Kidney (tissue), 14 donors: ENCODE data around the gene HEXIM1. TPM values are rescaled to one million over a fixed set of nuclear protein-coding genes. Genes with fewer than 3 reads are reported as not detected.
A peak's percentile ranks its signal among the peaks of the same experiment; 100 is the strongest.

Experiments
- DNase-seq, 5 donors: peaks; one replicate each; pipeline ENCODE4 v3.0.0-alpha.2; 2013 to 2020
- FAIRE-seq: peaks from 2 replicates; lab custom pipeline; 2012; peaks lifted over from hg19 to GRCh38; lab: Jason Lieb, UNC
- H3K27ac ChIP-seq, 2 donors: one replicate each; pipeline ENCODE4 v1.7.0; 2013; ENCODE audit warnings: low read depth in 2 of 2, low read length in 2 of 2, inconsistent platforms in 1 of 2
- H3K27me3 ChIP-seq: one replicate; pipeline ENCODE4 v1.7.1; 2013; ENCODE audit warnings: low read length, inconsistent platforms; ENCODE audit not compliant: control insufficient read depth, insufficient read depth
- H3K36me3 ChIP-seq, 3 donors: one replicate each; pipeline versions ENCODE4 v1.7.0 to v1.7.1; 2013; ENCODE audit warnings: low read length in 3 of 3, control low read depth in 1 of 3, inconsistent platforms in 1 of 3; ENCODE audit not compliant: insufficient read depth in 3 of 3, control insufficient read depth in 2 of 3
- H3K4me1 ChIP-seq, 3 donors: one replicate each; pipeline versions ENCODE4 v1.7.0 to v1.7.1; 2013; ENCODE audit warnings: low read length in 3 of 3, inconsistent platforms in 1 of 3, low read depth in 1 of 3; ENCODE audit not compliant: control insufficient read depth in 2 of 3, insufficient read depth in 2 of 3
- H3K4me3 ChIP-seq, 3 donors: one replicate each; pipeline versions ENCODE4 v1.7.0 to v1.8.1; 2013; ENCODE audit warnings: low read length in 3 of 3, control low read depth in 1 of 3, inconsistent platforms in 1 of 3
- H3K9ac ChIP-seq, 3 donors: one replicate each; pipeline versions ENCODE4 v1.7.0 to v1.7.1; 2013; ENCODE audit warnings: low read length in 3 of 3, control low read depth in 1 of 3, inconsistent platforms in 1 of 3
- H3K9me3 ChIP-seq, 3 donors: one replicate each; pipeline versions ENCODE4 v1.7.0 to v1.7.1; 2013; ENCODE audit warnings: low read length in 3 of 3, control low read depth in 1 of 3, inconsistent platforms in 1 of 3; ENCODE audit not compliant: control insufficient read depth in 2 of 3, insufficient read depth in 1 of 3
- CTCF ChIP-seq: IDR thresholded peaks from 3 replicates; pipeline ENCODE4 v1.5.1; 2012; ENCODE audit warnings: mild to moderate bottlenecking, moderate library complexity, borderline replicate concordance; ENCODE audit not compliant: insufficient read depth; ENCODE audit errors: extremely low read depth
- intact Hi-C: fragments of 100-400 bp; cut with DNase I; formaldehyde crosslinking; loops from one replicate; pipeline ENCODE4 v1.11.1; 2022
- polyA plus RNA-seq: library from polyadenylated mRNA; stranded (reverse); fragments of 350-450 nt; fragmentation: Illumina TruSeq; extraction: RNeasy Lipid Tissue Mini Kit (QIAGEN cat#74804); gene quantifications from one replicate; pipeline ENCODE4 v1.2.3, GENCODE V29; 2014; ENCODE audit warnings: low read depth, low replicate concordance; ENCODE audit not compliant: insufficient read depth
- total RNA-seq: library from RNA; stranded (reverse); fragmentation: NEBNext Ultra II Directional; extraction: Animal tissue kit (Norgen Biotek cat#: 25700); gene quantifications from one replicate; pipeline ENCODE4 v1.2.1, GENCODE V29; 2021
- donor health status: control.
- donor health status: control.
- donor health status: control.
- donor health status: control.
- donor health status: control.
- donor health status: DM: yes; HTN: yes; CAD: no.
- donor health status: Normal renal cell carcinoma (clear cell type).

The HEXIM1 gene
- total and polyA plus RNA-seq, 2 donors from 2014 or later = 25.0 to 34.7 TPM

GRCh38 chr17:45113424-45113754 is 34.9 kb upstream of the HEXIM1 start:
- Histone ChIP-seq H3K4me1 (peaks cover 0 to 5% (median 0%) of the 10 kb centered on the region in 3 donors), H3K27ac (no peak overlapping the region), H3K9me3 (no peaks in the 10 kb centered on the region), H3K4me3 (no peak overlapping the region), H3K36me3 (no peaks in the 10 kb centered on the region), H3K9ac (no peak overlapping the region), H3K27me3 (no peaks in the 10 kb centered on the region)
- DNase-seq (no peak), FAIRE-seq (no peak)
- intact Hi-C loops = loop anchor here (10.0 kb wide), 1 partner anchor 189 kb away; no protein-coding TSS in a partner anchor
- TF ChIP-seq CTCF = no peak

- no peak for FAIRE-seq
- H3K27ac ChIP-seq = no peak overlapping the region
Measured at GRCh38 chr17:45114117-45114932, 34.0 kb upstream of the HEXIM1 start.

GRCh38 chr17:45115015-45115625 is 33.2 kb upstream of the HEXIM1 start:
- peaks cover 0 to 5% (median 0%) of the 10 kb centered on the region in 3 donors for H3K4me1 ChIP-seq
- H3K27ac ChIP-seq = no peak overlapping the region
- FAIRE-seq = no peak
- H3K9ac ChIP-seq = no peak overlapping the region
- no peak for TF ChIP-seq CTCF
- H3K4me3 ChIP-seq = no peak overlapping the region
- intact Hi-C loops = loop anchor here (10.0 kb wide), 1 partner anchor 190 kb away; no protein-coding TSS in a partner anchor
- no peaks in the 10 kb centered on the region for H3K27me3 ChIP-seq
- no peaks in the 10 kb centered on the region for H3K36me3 ChIP-seq
- H3K9me3 ChIP-seq = no peaks in the 10 kb centered on the region
- DNase-seq = no peak

More at GRCh38 chr17:45114117-45114932, 34.0 kb upstream of the HEXIM1 start:
- H3K9me3 ChIP-seq = no peaks in the 10 kb centered on the region
- peak in 3 of 5 donors; percentile 35 to 45 (median 40) for DNase-seq
- no peak for TF ChIP-seq CTCF
- no peak overlapping the region for H3K4me3 ChIP-seq
- H3K27me3 ChIP-seq = no peaks in the 10 kb centered on the region
- no peaks in the 10 kb centered on the region for H3K36me3 ChIP-seq
- intact Hi-C loops = loop anchor here (10.0 kb wide), 1 partner anchor 190 kb away; no protein-coding TSS in a partner anchor
- H3K4me1 ChIP-seq = peaks cover 0 to 5% (median 0%) of the 10 kb centered on the region in 3 donors
- no peak overlapping the region for H3K9ac ChIP-seq
